ENCODE data around the gene MYG1. TPM values are rescaled to one million over a fixed set of nuclear protein-coding genes. Genes with fewer than 3 reads are reported as not detected.
A peak's percentile ranks its signal among the peaks of the same experiment; 100 is the strongest.
"Not testable (repeated sequence)": the region's sequence is repeated elsewhere in the genome, so short reads cannot be mapped to it uniquely, and the experiment has no call there.

Gene MYG1
- total RNA-seq, 2 experiments from 2014 or later: 53.4 to 64.9 TPM

- DNase-seq (ENCODE audit: low spot score): no peak
- ChIA-PET CTCF (ENCODE audit: unreplicated experiment) (interaction anchor here (0.6 to 1.7 kb wide), 4 partner anchors 18 to 137 kb away, joined by 3 to 5 read pairs (median 4); partner anchors contain the start of gene AAAS), POLR2A (interaction anchor here (0.7 to 2.4 kb wide), 11 partner anchors 16 to 217 kb away, joined by 3 to 17 read pairs (median 4); partner anchors contain the start of genes AAAS, CSAD, ESPL1 and SPRYD3)
- H3K4me3 ChIP-seq (ENCODE audit: low read depth, low read length, poor library complexity, severe bottlenecking): peak overlapping the region; percentile 92
- intact Hi-C loops (cut with micrococcal nuclease; ENCODE audit: unreplicated experiment): loop anchor here (1.0 to 2.0 kb wide), 3 partner anchors 25 to 43 kb away; partner anchors contain the start of genes AAAS and ESPL1
- H3K4me1 ChIP-seq (ENCODE audit: insufficient read depth, low read length, poor library complexity, severe bottlenecking): peaks cover 28% of the 10 kb centered on the region
- no peaks in the 10 kb centered on the region for H3K9me2 ChIP-seq (ENCODE audit: insufficient read depth, low read length)
- H3K4me2 ChIP-seq (ENCODE audit: low read length): peak overlapping the region; percentile 90
- peak overlapping the region; percentile 77 for H2AFZ ChIP-seq (ENCODE audit: low read length)
- H3K36me3 ChIP-seq (ENCODE audit: insufficient read depth, low read length): peaks cover 65% of the 10 kb centered on the region
- H3K9me3 ChIP-seq (ENCODE audit: low read length): no peaks in the 10 kb centered on the region
- peak overlapping the region; percentile 38 for H3K27ac ChIP-seq (ENCODE audit: low read depth, low read length, poor library complexity, severe bottlenecking)
- H3K79me2 ChIP-seq (ENCODE audit: insufficient read depth, low read depth, low read length): peaks cover 25% of the 10 kb centered on the region
- H4K20me1 ChIP-seq (ENCODE audit: insufficient read depth, low read length): no peaks in the 10 kb centered on the region
- TF ChIP-seq CTCF (conservative IDR thresholded peaks at IDR 0.05; ENCODE audit: low read length): no peak
- TF ChIP-seq EZH2phosphoT487 (IDR thresholded peaks at IDR 0.05; ENCODE audit: borderline replicate concordance, low read depth, low read length): no peak
- BruUV-seq (replicated peaks): TSS peak; percentile 72
These were observed 3.6 kb upstream of the MYG1 start for GRCh38 chr12:53295891-53296219.

- Histone ChIP-seq H3K4me2 (ENCODE audit: low read length) (peak overlapping the region; percentile 90; the same call in 1 of the 2 replicates), H3K36me3 (ENCODE audit: insufficient read depth, low read length) (peaks cover 61% of the 10 kb centered on the region), H3K4me1 (ENCODE audit: insufficient read depth, low read length, poor library complexity, severe bottlenecking) (peaks cover 28% of the 10 kb centered on the region), H3K79me2 (ENCODE audit: insufficient read depth, low read depth, low read length) (peaks cover 25% of the 10 kb centered on the region)
- ChIA-PET POLR2A (interaction anchor here (0.6 to 2.4 kb wide), 6 partner anchors 13 to 89 kb away, joined by 3 to 17 read pairs (median 3); partner anchors contain the start of gene AAAS), CTCF (ENCODE audit: unreplicated experiment) (interaction anchor here (0.6 kb wide), 1 partner anchor 83 kb away, joined by 4 read pairs; no protein-coding TSS in a partner anchor)
- DNase-seq (ENCODE audit: low spot score); H4K20me1 ChIP-seq (ENCODE audit: insufficient read depth, low read length); H2AFZ ChIP-seq (ENCODE audit: low read length); H3K9me3 ChIP-seq (ENCODE audit: low read length); intact Hi-C loops (cut with micrococcal nuclease; ENCODE audit: unreplicated experiment); H3K4me3 ChIP-seq (ENCODE audit: low read depth, low read length, poor library complexity, severe bottlenecking); H3K27ac ChIP-seq (ENCODE audit: low read depth, low read length, poor library complexity, severe bottlenecking); BruUV-seq (replicated peaks); H3K9me2 ChIP-seq (ENCODE audit: insufficient read depth, low read length): not testable (repeated sequence)
These were observed 2.4 kb upstream of the MYG1 start for GRCh38 chr12:53297106-53297505.

GRCh38 chr12:53298164-53298563, 1.3 kb upstream of the MYG1 start:
- POLR2A ChIA-PET: interaction anchor here (0.6 to 2.4 kb wide), 6 partner anchors 23 to 1259 kb away, joined by 3 to 17 read pairs (median 3); partner anchors contain the start of genes AAAS and SP1
- intact Hi-C loops (cut with micrococcal nuclease; ENCODE audit: unreplicated experiment): no loop called here

More at GRCh38 chr12:53298164-53298563, 1.3 kb upstream of the MYG1 start:
- Histone ChIP-seq H3K4me2 (ENCODE audit: low read length) (no peak overlapping the region), H4K20me1 (ENCODE audit: insufficient read depth, low read length) (no peaks in the 10 kb centered on the region), H3K4me1 (ENCODE audit: insufficient read depth, low read length, poor library complexity, severe bottlenecking) (peaks cover 28% of the 10 kb centered on the region), H3K4me3 (ENCODE audit: low read depth, low read length, poor library complexity, severe bottlenecking) (no peak overlapping the region), H3K9me2 (ENCODE audit: insufficient read depth, low read length) (no peaks in the 10 kb centered on the region), H2AFZ (ENCODE audit: low read length) (no peak overlapping the region), H3K9me3 (ENCODE audit: low read length) (no peaks in the 10 kb centered on the region), H3K79me2 (ENCODE audit: insufficient read depth, low read depth, low read length) (peaks cover 25% of the 10 kb centered on the region), H3K27ac (ENCODE audit: low read depth, low read length, poor library complexity, severe bottlenecking) (no peak overlapping the region), H3K36me3 (ENCODE audit: insufficient read depth, low read length) (peaks cover 61% of the 10 kb centered on the region)
- TF ChIP-seq CTCF (conservative IDR thresholded peaks at IDR 0.05; ENCODE audit: low read length) (no peak), EZH2phosphoT487 (IDR thresholded peaks at IDR 0.05; ENCODE audit: borderline replicate concordance, low read depth, low read length) (no peak)
- BruUV-seq (replicated peaks): no TSS peak
- CTCF ChIA-PET (ENCODE audit: unreplicated experiment): no interaction called here
- DNase-seq (ENCODE audit: low spot score): no peak

All from OCI-LY7 (cell line).